Smooth muscle cell of bladder (primary cell): Measurements from ENCODE around the gene EIF5A2. TPM values are rescaled to one million over a fixed set of nuclear protein-coding genes. Genes with fewer than 3 reads are reported as not detected.

ENCODE experiments used
- total RNA-seq: library from RNA; depleted of rRNA; stranded (reverse); fragments of >200 nt; gene quantifications from 2 replicates; pipeline ENCODE4 v1.2.3, GENCODE V29; 2014

EIF5A2 gene
- total RNA-seq = 13.4 and 15.7 TPM in 2 replicates

DNA sequence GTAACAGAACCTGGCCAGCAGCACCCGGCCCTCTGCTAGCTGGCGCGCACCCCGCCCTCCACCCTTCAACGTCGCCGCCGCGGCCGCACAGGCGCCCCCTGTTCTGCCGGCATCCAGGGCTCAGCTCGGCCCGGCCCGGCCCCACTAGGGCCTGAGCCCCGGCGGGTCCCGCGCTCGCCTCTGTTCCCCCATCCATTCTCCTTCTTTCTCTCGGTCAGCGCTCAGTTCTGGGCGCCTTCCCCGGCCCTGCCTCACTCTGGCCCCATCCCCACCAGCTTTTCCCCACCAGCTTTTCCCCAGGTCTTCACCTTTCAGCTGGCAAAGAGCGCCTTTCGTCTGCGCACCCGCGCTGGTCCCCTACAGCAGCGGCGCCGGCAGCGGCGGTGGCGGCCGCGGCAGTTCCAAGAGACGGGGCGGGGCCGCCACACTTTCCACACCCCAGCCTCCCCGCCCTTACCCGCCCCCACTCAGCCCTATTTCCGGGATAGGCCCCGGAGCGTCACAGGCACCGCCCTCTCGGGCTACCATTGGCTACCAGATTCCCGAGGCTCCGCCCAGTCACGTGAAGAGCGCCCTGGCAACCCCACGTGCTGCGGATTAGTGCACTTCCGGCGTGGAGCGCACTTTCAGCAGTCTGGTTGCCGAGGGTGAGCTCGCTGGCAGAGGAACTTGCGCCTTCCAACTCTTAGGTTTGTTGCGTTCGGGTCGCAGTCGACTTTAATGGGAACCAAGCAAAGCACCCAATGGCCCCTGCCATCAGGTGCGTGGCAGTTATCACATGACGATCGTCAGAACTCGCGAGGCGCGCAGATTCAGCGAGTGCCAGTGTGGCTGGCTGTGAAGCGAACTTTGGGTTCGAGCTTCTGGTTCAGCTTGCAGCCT is at the start of gene EIF5A2:
Gene EIF5A2, minus strand, starts transcription at position 403 of the 882 bp plus-strand sequence. CDS start 831 bp downstream, outside the sequence.

DNA sequence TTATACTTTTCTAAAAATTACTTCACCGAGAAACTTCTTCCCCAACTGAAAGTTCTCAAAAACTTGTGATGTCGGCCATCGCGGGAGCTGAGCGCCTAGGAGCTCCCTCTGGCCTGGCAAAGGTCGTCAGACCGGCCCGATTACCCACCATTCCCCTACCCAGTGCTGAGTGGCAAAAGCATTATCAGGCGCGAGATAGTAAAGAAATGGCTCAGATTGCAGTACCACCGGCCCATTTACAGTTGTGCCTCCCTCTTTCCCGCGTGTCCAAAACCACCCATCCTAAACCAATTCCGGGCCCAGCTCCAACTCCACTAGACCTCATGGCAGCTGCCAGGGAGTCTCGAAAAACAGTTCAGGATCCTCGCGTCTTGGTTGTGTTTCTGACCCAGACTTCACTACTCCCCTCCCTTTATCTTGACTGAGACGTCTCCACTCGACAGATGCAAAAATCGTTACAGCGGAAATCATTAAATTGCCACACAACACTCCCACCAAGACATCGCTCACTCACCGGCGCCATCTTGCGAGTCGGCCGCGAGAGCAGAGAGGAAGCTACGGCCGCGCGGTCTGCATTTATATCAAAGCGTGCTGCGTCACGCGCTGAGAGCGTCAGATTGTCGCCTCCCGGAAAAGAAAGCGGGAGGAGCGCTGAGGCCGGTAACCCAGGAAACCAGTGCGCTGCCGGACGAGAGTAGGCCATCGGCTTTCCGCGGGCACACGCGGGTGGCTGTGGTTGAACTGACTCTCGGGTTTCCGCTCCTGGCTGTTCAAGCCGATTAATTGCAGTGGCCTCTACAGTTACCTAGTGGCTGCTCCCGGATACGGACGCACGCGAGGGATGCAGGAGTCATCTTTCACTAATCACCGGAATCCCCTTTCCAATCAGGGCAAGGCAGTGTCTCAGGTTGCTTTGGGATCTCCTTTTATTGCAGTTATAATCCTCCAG is 38.5 kb downstream of the EIF5A2 start, which contains the start of gene RPL22L1:
Gene RPL22L1, minus strand, starts transcription at position 551 of the 949 bp plus-strand sequence. Its CDS starts 28 bp downstream, at position 523.

Other genes with a start within 250 kb of the EIF5A2 start
- gene RPL22L1, start 38.4 kb downstream of the EIF5A2 start, total RNA-seq = 50.4 and 90.0 TPM in 2 replicates
- 0.09 TPM in 1 of 2 replicates, not detected in the other for gene SLC2A2, start 118.1 kb upstream of the EIF5A2 start, total RNA-seq